Measurements from ENCODE around the gene RANBP17. TPM values are rescaled to one million over a fixed set of nuclear protein-coding genes. Genes with fewer than 3 reads are reported as not detected.

RANBP17 gene
- total RNA-seq, 4 donors from 2014 or later: 0.61 to 9.3 (median 1.9) TPM

- no peak for DNase-seq
- TF ChIP-seq CTCF (IDR thresholded peaks at IDR 0.05): no peak
- no peak for TF ChIP-seq POLR2A (IDR thresholded peaks at IDR 0.05)
- H3K27me3 ChIP-seq: no peaks in the 10 kb centered on the region
- H3K4me3 ChIP-seq: no peak overlapping the region
- no peaks in the 10 kb centered on the region for H3K36me3 ChIP-seq
- H3K4me1 ChIP-seq: no peaks in the 10 kb centered on the region
- intact Hi-C loops (cut with DNase I): no loop called here
- no peaks in the 10 kb centered on the region for H3K9me3 ChIP-seq
- no peak overlapping the region for H3K27ac ChIP-seq
Observed at GRCh38 chr5:171142617-171143016, 280.8 kb downstream of the RANBP17 start.

DNA sequence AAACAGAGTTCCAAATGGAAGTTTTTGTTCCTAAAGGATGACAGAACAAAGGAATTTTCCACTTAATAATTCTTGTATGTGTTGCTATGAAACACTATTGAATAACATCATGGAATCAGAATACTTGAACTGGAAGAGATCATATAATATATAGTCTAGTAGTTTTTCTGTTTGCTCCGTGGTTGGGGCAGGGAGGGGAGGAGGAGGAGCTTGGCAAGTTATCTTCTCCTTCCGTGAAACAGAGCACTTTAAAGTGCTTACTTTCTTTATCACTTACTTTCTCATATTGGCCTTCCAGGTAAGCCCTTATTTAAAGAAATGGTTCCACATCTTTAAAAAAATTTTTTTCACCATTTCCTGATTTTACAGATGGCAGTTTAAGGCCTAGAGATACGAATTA, 281.4 kb downstream of the RANBP17 start:
- Histone ChIP-seq H3K27me3 (no peaks in the 10 kb centered on the region), H3K27ac (no peak overlapping the region), H3K36me3 (no peaks in the 10 kb centered on the region), H3K4me1 (no peaks in the 10 kb centered on the region), H3K9me3 (no peaks in the 10 kb centered on the region), H3K4me3 (no peak overlapping the region)
- 30 to 45% methylated on average over 3 of the region's 3 CpGs for WGBS, 2 donors
- intact Hi-C loops (cut with DNase I): no loop called here
- no peak for DNase-seq
- TF ChIP-seq CTCF (IDR thresholded peaks at IDR 0.05) (no peak), POLR2A (IDR thresholded peaks at IDR 0.05) (no peak)

- 70 to 83% methylated on average over 6 of the region's 6 CpGs for WGBS, 2 donors
- H3K27me3 ChIP-seq: no peaks in the 10 kb centered on the region
- no peaks in the 10 kb centered on the region for H3K4me1 ChIP-seq
- H3K9me3 ChIP-seq: no peaks in the 10 kb centered on the region
- H3K36me3 ChIP-seq: no peaks in the 10 kb centered on the region
- H3K4me3 ChIP-seq: no peak overlapping the region
- no peak overlapping the region for H3K27ac ChIP-seq
- no peak for DNase-seq
- TF ChIP-seq POLR2A (IDR thresholded peaks at IDR 0.05) (no peak), CTCF (IDR thresholded peaks at IDR 0.05) (no peak)
- intact Hi-C loops (cut with DNase I): no loop called here
Observed at GRCh38 chr5:171143926-171144325, 282.1 kb downstream of the RANBP17 start.

GRCh38 chr5:171149333-171149732, 287.5 kb downstream of the RANBP17 start:
- TF ChIP-seq CTCF (IDR thresholded peaks at IDR 0.05) (no peak), POLR2A (IDR thresholded peaks at IDR 0.05) (no peak)
- no peak for DNase-seq

GRCh38 chr5:171149772-171150171, 288.0 kb downstream of the RANBP17 start:
- TF ChIP-seq POLR2A (IDR thresholded peaks at IDR 0.05) (no peak), CTCF (IDR thresholded peaks at IDR 0.05) (no peak)
- Histone ChIP-seq H3K27me3 (no peaks in the 10 kb centered on the region), H3K9me3 (no peaks in the 10 kb centered on the region), H3K36me3 (no peaks in the 10 kb centered on the region), H3K4me3 (no peak overlapping the region), H3K27ac (no peak overlapping the region), H3K4me1 (no peaks in the 10 kb centered on the region)
- intact Hi-C loops (cut with DNase I): no loop called here
- no peak for DNase-seq
- 51 to 57% methylated on average over 3 of the region's 3 CpGs for WGBS, 2 donors

More at GRCh38 chr5:171149333-171149732, 287.5 kb downstream of the RANBP17 start:
- intact Hi-C loops (cut with DNase I): no loop called here
- Histone ChIP-seq H3K27me3 (no peaks in the 10 kb centered on the region), H3K9me3 (no peaks in the 10 kb centered on the region), H3K4me3 (no peak overlapping the region), H3K36me3 (no peaks in the 10 kb centered on the region), H3K27ac (no peak overlapping the region), H3K4me1 (no peaks in the 10 kb centered on the region)
- 27 to 57% methylated on average over 2 of the region's 2 CpGs for WGBS, 2 donors
